Gastrocnemius medialis (tissue), 4 donors: Measurements from ENCODE around the gene GALNT16.

Experiments used
- CTCF ChIP-seq, 5 experiments: fragments of 450-650 bp in 3 of 5; fragments of 200-600 bp in 2 of 5; sonication (generic) in 2 of 5; IDR thresholded peaks in 4 of 5; conservative IDR thresholded peaks in 1 of 5; 1 replicate in 4 of 5; 2 replicates in 1 of 5; pipeline ENCODE4 v1.5.1; 2016 to 2019; ENCODE audit warnings: antibody characterized with exemption in 5 of 5, mild to moderate bottlenecking in 3 of 5, moderate library complexity in 3 of 5
- POLR2A ChIP-seq, 2 donors: fragments of 450-650 bp; IDR thresholded peaks; one replicate each; pipeline ENCODE4 v1.6.1; 2017; ENCODE audit warnings: antibody characterized with exemption in 2 of 2, mild to moderate bottlenecking in 2 of 2, moderate library complexity in 2 of 2

- TF ChIP-seq POLR2A (IDR thresholded peaks at IDR 0.05) (no peak), CTCF (IDR thresholded peaks at IDR 0.05 in 4 of 5, conservative IDR thresholded peaks at IDR 0.05 in 1 of 5) (no peak)
Observed at GRCh38 chr14:69240527-69241173, 19.3 kb upstream of the GALNT16 start.
